Activated CD4-positive, CD25-positive, alpha-beta regulatory T cell treated with anti-CD3 and anti-CD28 coated beads, Interleukin-2, amount 50 U/mL, for 16 hours (primary cell): ENCODE data around the gene DDC.

Experiments used
- DNase-seq: peaks from one replicate; pipeline ENCODE4 v3.0.0-alpha.2; 2020; ENCODE audit warnings: low read depth, low spot score

The DDC gene

GRCh38 chr7:50564640-50565558 is at the start of gene DDC:
Gene DDC (minus strand): TSS chr7:50565405. CDS start chr7:50544085, 21,320 bp downstream.
- DNase-seq = no peak

GRCh38 chr7:50613473-50613872 is 48.3 kb upstream of the DDC start:
- DNase-seq = no peak

DNA sequence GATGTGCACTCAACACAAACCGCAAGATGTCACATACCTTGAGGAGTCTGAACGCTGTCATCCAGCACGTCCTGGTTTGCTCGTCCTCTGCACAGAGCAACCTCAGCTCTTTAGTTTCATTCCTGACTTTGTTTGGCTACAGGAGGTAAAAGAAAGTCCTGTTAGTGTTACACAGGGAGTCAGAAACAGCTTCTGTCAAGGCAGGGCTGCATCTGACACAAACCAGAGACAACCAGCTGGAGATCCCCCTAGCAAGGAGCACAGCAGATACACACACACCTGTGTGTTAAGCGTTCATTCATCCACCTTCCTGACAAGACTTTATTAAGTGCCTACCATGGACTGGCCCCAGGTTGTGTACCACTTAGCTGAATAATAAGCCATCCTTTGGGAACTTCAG is 47.5 kb upstream of the DDC start:
- no peak for DNase-seq

DNA sequence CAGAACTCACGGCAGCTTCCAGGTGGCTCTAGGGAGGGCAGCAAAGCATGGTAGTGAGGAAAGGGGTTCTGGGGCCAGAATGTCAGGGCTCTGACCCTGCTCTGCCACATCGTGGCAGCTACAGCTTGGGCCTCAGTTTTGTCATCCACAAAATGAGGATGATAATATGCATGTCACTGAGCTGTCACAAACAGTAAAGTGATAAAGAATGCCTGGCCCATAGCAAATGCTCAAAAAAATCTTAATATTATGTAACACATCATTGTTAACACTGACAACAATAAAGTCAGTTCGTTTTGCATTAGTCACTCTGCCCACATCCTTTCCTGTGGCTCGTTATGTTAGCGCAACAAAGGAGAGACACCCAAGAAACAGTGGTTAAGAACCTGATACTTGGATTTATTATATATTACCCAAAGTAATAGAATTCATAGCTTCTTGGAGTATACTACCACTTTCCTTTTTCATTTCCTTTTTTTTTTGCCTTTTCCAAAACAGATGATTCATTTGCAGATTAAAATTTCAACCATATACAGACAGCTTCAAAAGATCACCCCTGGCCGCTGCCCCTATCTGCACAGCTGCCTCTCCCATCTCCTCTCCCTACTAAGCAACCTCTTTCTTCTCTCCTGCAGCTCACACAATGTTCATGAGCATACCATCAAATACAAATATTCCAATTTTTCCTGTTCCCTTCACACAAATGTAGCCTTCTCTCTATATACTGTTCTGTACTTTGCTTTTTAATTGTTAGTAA is 45.5 kb upstream of the DDC start:
- peak; percentile 48 for DNase-seq

- DNase-seq = no peak
Observed at GRCh38 chr7:50608196-50608906, 43.1 kb upstream of the DDC start.

GRCh38 chr7:50607524-50608125 is 42.4 kb upstream of the DDC start:
- DNase-seq = no peak

DNA sequence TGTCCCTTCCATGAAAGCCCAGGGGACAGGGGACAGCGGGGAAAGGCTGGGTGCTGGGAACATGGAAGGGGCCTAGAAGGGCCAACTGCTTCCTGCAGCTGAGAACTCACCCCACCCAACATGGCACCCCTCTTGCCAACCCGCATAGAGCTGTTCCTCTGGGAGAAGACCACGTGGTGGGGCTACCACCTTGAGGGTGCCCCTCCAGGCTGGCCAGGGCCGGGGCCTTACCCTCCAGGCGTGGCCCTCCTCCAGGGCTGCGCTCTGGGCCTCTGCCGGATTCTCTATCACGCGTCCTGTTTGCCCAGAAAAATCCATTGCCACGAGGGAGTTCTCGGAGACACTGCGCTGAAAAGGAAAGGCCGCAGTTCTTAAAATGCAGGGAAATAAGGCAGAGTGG is 39.9 kb upstream of the DDC start:
- no peak for DNase-seq

- DNase-seq = no peak
Observed at GRCh38 chr7:50603287-50603686, 38.1 kb upstream of the DDC start.

- no peak for DNase-seq
Observed at GRCh38 chr7:50599385-50599784, 34.2 kb upstream of the DDC start.

DNA sequence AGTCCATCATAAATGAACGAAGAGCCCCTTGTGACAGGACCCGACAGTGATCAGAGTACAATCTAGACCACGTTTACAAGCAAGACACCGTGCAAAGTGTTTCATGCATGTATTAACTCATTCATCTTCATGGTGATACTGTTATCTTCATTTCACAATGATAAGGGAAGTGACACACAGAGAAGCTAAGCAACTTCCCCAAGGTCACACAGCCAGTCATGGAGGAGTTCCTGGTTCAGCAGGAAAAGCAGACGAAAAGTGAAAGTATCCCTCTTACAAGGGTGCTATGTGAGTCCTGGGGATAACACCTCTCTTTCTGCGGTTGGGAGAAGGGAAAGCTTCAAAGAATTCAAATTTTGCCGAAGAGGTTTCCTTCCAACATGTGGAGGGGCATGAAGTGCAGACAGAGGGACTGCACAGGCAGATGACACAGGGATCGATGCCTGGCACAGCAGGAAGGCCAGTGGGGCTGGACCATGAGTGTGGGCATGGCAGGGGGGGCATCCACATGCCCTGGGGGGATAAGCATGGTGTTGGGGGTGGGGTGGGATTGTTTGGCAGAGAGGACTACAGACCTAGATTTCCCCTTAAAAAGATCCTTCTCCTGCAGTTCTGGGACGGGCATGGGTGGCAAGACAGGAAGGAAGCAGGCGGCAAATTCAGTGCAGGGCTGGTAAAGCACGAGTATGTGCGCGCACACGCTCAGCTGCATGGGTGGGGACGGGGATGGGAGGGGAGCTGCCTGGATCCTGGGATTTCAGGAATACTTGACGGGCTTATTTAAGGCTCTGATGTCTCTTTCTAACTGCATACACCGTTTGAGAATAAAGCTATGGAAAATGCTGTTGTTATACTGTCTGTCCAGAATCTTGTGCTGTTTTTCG is 33.5 kb upstream of the DDC start:
- DNase-seq = no peak

GRCh38 chr7:50596484-50596883 is 31.3 kb upstream of the DDC start:
- no peak for DNase-seq

- DNase-seq = peak; percentile 15
Observed at GRCh38 chr7:50595491-50596102, 30.4 kb upstream of the DDC start.

- DNase-seq = no peak
Observed at GRCh38 chr7:50594734-50595485, 29.7 kb upstream of the DDC start.

- DNase-seq = no peak
Observed at GRCh38 chr7:50594136-50594535, 28.9 kb upstream of the DDC start.

- no peak for DNase-seq
Observed at GRCh38 chr7:50592940-50593339, 27.7 kb upstream of the DDC start.

DNA sequence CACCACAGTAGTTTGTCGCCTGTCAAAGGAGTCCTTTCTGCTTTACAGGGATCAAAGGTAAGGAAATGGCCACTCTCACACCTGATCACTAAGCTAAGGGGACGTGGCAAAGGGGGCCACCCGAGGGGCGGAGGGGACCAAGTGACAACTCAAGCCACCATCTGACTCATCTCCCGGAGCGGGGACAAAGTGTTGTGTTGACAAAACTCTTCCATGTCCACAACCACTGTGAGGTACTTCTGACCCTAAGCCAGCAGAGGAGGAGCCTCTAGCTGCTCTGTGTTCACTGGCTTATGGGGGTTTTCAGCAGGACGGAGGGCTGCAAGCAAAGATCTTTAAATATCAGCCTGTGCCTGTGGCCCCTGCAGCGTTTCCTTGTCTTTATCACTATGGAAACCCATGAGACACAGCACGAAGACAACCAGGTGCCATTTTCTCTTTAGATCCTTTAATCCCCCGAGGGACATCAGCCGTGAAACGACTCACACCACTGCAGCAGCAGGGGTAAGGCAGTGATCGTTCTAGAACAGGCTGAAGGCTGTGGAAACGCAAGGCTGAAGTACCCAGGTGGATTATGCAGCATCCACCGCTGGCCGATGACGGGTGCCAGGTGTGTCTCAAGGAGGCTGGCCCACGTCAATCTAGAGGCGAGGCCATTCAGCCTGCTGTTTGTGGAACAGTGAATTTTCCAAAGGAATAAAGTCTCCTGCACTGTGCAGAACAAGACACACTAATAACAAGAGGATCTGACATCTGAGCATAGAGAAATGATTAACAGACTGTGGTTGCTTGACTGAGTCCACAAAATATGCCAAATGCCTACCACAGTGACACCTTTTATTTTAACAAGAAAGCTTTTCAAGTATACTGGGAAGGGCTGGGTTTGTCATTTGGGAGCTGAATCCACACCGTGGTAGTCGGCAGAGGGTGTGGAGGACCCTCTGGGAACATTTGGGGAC is 26.6 kb upstream of the DDC start:
- no peak for DNase-seq

DNA sequence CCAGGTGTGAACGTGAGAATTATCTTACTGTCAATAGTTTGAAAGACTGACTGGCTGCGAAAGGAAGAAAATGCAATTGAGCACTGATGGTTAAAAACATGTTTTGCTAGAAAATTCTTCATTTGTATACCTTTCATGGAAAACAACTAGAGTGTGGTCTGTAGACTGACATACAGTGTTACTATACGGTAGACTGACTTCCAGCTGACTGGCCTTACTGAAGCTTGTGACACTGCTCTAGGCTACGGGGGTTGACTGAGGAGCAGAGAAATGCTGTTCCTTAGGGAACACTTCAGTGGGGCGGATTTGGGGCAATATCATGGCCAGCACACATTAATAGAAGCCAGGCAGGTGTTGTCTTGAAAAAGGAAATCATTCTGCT is 25.9 kb upstream of the DDC start:
- DNase-seq = no peak

DNA sequence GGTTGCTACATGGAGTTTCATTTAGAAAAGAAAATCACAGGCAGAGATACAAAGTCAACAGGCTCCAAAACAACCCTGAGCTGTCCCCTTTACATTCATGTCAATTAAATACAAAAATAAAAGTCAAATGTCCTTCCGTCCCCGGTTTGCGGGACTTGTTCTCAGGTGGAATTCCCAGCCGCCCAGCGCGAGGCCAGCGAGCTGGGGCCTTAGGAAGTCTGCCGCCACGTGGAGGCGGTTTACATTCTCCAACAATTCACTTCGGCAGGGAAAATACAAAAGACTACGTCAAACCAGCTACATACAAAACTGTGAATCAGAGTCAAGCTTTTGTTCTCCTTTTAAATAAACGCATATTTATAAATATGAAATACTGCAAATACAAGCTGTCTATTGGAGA is 25.3 kb upstream of the DDC start:
- no peak for DNase-seq
